AG10803 (cell line): ENCODE data around the gene SST.

Experiments
- DNase-seq: peaks from one replicate; pipeline ENCODE4 v3.0.0; 2010; ENCODE audit warnings: low read depth
- H3K4me3 ChIP-seq: 2 replicates; pipeline ENCODE4 v1.5.1; 2011; ENCODE audit warnings: mild to moderate bottlenecking, low read length, control low read depth
- TF ChIP-seq, protein P1 (sequence below): conservative IDR thresholded peaks from 2 replicates; pipeline ENCODE4 v1.5.1; 2011; ENCODE audit warnings: mild to moderate bottlenecking, low read length, control low read depth, inconsistent platforms

The SST gene

DNA sequence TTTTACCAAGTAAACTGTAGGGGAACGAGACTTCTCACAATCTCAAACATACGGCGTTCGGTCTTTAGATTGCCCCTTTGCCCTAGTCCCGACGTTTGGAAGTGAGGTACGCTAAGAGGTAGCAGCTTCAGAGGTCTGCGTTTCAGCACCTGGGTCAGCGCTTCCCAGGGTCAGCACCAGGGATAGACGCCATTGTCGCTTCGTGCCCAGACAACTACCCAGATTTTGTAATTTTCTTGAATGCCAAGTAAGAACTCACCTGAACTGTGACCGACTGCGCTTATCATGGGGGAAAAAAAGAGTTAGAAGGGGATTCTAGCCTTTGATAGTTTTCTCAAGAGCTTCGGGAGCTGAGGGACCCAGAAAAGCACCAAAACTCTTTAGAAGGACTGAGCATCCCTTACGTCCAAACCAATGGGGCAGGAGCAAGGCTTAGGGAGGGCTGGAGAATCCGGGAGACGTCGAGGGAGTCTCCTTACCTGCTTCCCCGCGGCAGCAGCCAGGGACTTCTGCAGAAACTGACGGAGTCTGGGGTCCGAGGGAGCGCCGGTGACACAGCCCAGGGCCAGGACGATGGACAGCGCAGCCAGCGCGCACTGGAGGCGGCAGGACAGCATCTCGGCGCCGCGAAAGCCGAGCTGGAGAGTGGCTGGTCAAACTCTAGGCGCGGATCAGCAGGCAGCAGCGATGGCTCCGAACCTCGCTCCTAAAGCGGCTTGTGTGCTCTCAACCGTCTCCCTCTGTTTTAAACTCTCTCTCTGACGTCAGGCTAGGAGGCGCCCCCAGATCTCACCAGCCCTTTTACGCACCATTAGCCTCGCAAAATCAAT, at the start of gene SST:
SST (minus strand) TSS at position 720 of the 830 bp plus-strand sequence; CDS start at position 617, 103 bp downstream.
- no peak within 1 kb of the TSS for H3K4me3 ChIP-seq
- peak; percentile 37 for DNase-seq
- TF ChIP-seq, protein P1, sequence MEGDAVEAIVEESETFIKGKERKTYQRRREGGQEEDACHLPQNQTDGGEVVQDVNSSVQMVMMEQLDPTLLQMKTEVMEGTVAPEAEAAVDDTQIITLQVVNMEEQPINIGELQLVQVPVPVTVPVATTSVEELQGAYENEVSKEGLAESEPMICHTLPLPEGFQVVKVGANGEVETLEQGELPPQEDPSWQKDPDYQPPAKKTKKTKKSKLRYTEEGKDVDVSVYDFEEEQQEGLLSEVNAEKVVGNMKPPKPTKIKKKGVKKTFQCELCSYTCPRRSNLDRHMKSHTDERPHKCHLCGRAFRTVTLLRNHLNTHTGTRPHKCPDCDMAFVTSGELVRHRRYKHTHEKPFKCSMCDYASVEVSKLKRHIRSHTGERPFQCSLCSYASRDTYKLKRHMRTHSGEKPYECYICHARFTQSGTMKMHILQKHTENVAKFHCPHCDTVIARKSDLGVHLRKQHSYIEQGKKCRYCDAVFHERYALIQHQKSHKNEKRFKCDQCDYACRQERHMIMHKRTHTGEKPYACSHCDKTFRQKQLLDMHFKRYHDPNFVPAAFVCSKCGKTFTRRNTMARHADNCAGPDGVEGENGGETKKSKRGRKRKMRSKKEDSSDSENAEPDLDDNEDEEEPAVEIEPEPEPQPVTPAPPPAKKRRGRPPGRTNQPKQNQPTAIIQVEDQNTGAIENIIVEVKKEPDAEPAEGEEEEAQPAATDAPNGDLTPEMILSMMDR, result no peak

- TF ChIP-seq, protein P1, result no peak
- no peak overlapping the region for H3K4me3 ChIP-seq
- DNase-seq, result no peak
Measured at GRCh38 chr3:187719628-187720336, 49.6 kb upstream of the SST start.

DNA sequence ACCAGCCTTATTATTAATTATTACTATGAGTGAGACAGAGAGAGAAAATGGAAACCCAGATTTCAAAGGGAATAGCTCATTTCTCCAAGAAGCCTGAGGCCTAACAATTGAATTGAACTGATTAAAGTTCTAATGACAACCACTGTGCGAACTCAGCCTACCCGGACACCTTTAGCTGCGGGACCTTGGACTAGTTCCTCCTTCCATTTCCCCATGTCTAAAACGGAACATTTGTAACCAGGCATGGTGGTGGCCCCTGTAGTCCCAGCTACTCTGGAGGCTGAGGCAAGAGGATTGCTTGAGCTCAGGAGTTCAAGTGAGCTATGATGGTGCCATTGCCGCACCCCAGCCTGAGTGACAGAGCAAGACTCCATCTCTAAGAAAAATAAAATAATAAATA, 48.6 kb upstream of the SST start:
- TF ChIP-seq, protein P1, result no peak
- H3K4me3 ChIP-seq, result no peak overlapping the region
- DNase-seq, result no peak

GRCh38 chr3:187717572-187717971, 47.4 kb upstream of the SST start:
- peak; percentile 50 for DNase-seq

DNA sequence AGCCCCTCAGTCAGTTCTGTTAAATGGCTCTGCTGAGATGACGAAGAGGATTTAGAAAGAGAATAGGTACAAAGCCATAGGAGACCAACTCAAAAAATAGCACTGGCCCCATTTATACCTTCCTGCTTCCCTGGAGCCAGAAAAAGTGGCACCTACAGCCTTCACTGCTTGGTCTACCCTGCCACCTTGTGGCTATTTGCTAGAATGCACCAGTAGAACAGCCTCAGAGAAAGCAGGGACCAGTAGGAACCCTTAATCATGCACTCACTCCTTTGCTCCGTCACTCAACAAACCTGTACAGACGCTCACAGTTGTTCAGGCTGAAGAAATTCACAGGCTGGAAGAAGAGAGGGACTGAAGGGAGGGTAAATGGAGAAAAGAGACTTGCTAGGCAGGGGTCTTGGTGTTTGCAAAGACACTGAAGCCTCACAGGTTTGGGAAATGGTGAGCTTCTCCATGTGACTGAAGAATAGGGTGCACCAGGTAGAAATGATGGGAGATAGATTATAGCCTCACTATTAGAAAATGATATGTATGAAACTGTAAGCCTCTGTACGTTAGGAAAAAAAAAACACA, 44.3 kb upstream of the SST start:
- TF ChIP-seq, protein P1, result peak; percentile 97
- H3K4me3 ChIP-seq, result no peak overlapping the region
- peak; percentile 68 for DNase-seq

More at GRCh38 chr3:187717572-187717971, 47.4 kb upstream of the SST start:
- TF ChIP-seq, protein P1, result no peak
- no peak overlapping the region for H3K4me3 ChIP-seq

GRCh38 chr3:187713504-187713903, 43.3 kb upstream of the SST start:
- no peak overlapping the region for H3K4me3 ChIP-seq
- TF ChIP-seq, protein P1, result no peak
- DNase-seq, result peak; percentile 60
